Measurements from ENCODE around the gene TAF4.
"Not testable (repeated sequence)": the region's sequence is repeated elsewhere in the genome, so short reads cannot be mapped to it uniquely, and the experiment has no call there.

The TAF4 gene

GRCh38 chr20:62056377-62056776, 9.3 kb downstream of the TAF4 start:
- Histone ChIP-seq H3K4me1 (ENCODE audit: control insufficient read depth, insufficient read depth, low read length, unreplicated experiment) (no peaks in the 10 kb centered on the region), H2AFZ (ENCODE audit: low read length, unreplicated experiment) (no peak overlapping the region), H3K27ac (ENCODE audit: low read depth, low read length) (no peak overlapping the region), H3K36me3 (ENCODE audit: insufficient read depth, low read length) (no peaks in the 10 kb centered on the region), H3K4me3 (ENCODE audit: low read depth, low read length) (no peak overlapping the region), H3K79me2 (ENCODE audit: control insufficient read depth, insufficient read depth, low read length, unreplicated experiment) (peaks cover 45% of the 10 kb centered on the region), H3K27me3 (ENCODE audit: insufficient read depth, low read length) (no peaks in the 10 kb centered on the region)

- not testable (repeated sequence) for H3K27ac ChIP-seq (ENCODE audit: low read depth, low read length); H3K36me3 ChIP-seq (ENCODE audit: insufficient read depth, low read length); H3K4me3 ChIP-seq (ENCODE audit: low read depth, low read length); H2AFZ ChIP-seq (ENCODE audit: low read length, unreplicated experiment); H3K27me3 ChIP-seq (ENCODE audit: insufficient read depth, low read length); H3K4me1 ChIP-seq (ENCODE audit: control insufficient read depth, insufficient read depth, low read length, unreplicated experiment)
- peaks cover 42% of the 10 kb centered on the region for H3K79me2 ChIP-seq (ENCODE audit: control insufficient read depth, insufficient read depth, low read length, unreplicated experiment)
Observed at GRCh38 chr20:62055862-62056115, 9.9 kb downstream of the TAF4 start.

GRCh38 chr20:62055106-62055861, 10.4 kb downstream of the TAF4 start:
- no peaks in the 10 kb centered on the region for H3K4me1 ChIP-seq (ENCODE audit: control insufficient read depth, insufficient read depth, low read length, unreplicated experiment)
- H3K27ac ChIP-seq (ENCODE audit: low read depth, low read length) = no peak overlapping the region
- H3K36me3 ChIP-seq (ENCODE audit: insufficient read depth, low read length) = no peaks in the 10 kb centered on the region
- H2AFZ ChIP-seq (ENCODE audit: low read length, unreplicated experiment) = no peak overlapping the region
- no peak overlapping the region for H3K4me3 ChIP-seq (ENCODE audit: low read depth, low read length)
- no peaks in the 10 kb centered on the region for H3K27me3 ChIP-seq (ENCODE audit: insufficient read depth, low read length)
- peaks cover 40% of the 10 kb centered on the region for H3K79me2 ChIP-seq (ENCODE audit: control insufficient read depth, insufficient read depth, low read length, unreplicated experiment)

GRCh38 chr20:62054451-62054953, 11.2 kb downstream of the TAF4 start:
- H3K4me1 ChIP-seq (ENCODE audit: control insufficient read depth, insufficient read depth, low read length, unreplicated experiment) = no peaks in the 10 kb centered on the region
- no peaks in the 10 kb centered on the region for H3K36me3 ChIP-seq (ENCODE audit: insufficient read depth, low read length)
- no peak overlapping the region for H2AFZ ChIP-seq (ENCODE audit: low read length, unreplicated experiment)
- H3K27me3 ChIP-seq (ENCODE audit: insufficient read depth, low read length) = no peaks in the 10 kb centered on the region
- no peak overlapping the region for H3K27ac ChIP-seq (ENCODE audit: low read depth, low read length)
- H3K79me2 ChIP-seq (ENCODE audit: control insufficient read depth, insufficient read depth, low read length, unreplicated experiment) = peaks cover 35% of the 10 kb centered on the region
- no peak overlapping the region for H3K4me3 ChIP-seq (ENCODE audit: low read depth, low read length)

GRCh38 chr20:62053465-62054196, 12.1 kb downstream of the TAF4 start:
- no peak overlapping the region for H2AFZ ChIP-seq (ENCODE audit: low read length, unreplicated experiment)
- no peaks in the 10 kb centered on the region for H3K4me1 ChIP-seq (ENCODE audit: control insufficient read depth, insufficient read depth, low read length, unreplicated experiment)
- no peak overlapping the region for H3K4me3 ChIP-seq (ENCODE audit: low read depth, low read length)
- no peaks in the 10 kb centered on the region for H3K27me3 ChIP-seq (ENCODE audit: insufficient read depth, low read length)
- H3K27ac ChIP-seq (ENCODE audit: low read depth, low read length) = no peak overlapping the region
- H3K79me2 ChIP-seq (ENCODE audit: control insufficient read depth, insufficient read depth, low read length, unreplicated experiment) = peaks cover 34% of the 10 kb centered on the region
- H3K36me3 ChIP-seq (ENCODE audit: insufficient read depth, low read length) = no peaks in the 10 kb centered on the region

GRCh38 chr20:62052842-62053464, 12.7 kb downstream of the TAF4 start:
- H3K27me3 ChIP-seq (ENCODE audit: insufficient read depth, low read length) = no peaks in the 10 kb centered on the region
- no peak overlapping the region for H2AFZ ChIP-seq (ENCODE audit: low read length, unreplicated experiment)
- H3K27ac ChIP-seq (ENCODE audit: low read depth, low read length) = no peak overlapping the region
- H3K79me2 ChIP-seq (ENCODE audit: control insufficient read depth, insufficient read depth, low read length, unreplicated experiment) = peaks cover 35% of the 10 kb centered on the region
- H3K4me1 ChIP-seq (ENCODE audit: control insufficient read depth, insufficient read depth, low read length, unreplicated experiment) = no peaks in the 10 kb centered on the region
- H3K36me3 ChIP-seq (ENCODE audit: insufficient read depth, low read length) = no peaks in the 10 kb centered on the region
- H3K4me3 ChIP-seq (ENCODE audit: low read depth, low read length) = no peak overlapping the region

GRCh38 chr20:62052336-62052841, 13.3 kb downstream of the TAF4 start:
- no peak overlapping the region for H3K4me3 ChIP-seq (ENCODE audit: low read depth, low read length)
- no peaks in the 10 kb centered on the region for H3K4me1 ChIP-seq (ENCODE audit: control insufficient read depth, insufficient read depth, low read length, unreplicated experiment)
- H3K79me2 ChIP-seq (ENCODE audit: control insufficient read depth, insufficient read depth, low read length, unreplicated experiment) = peaks cover 41% of the 10 kb centered on the region
- H3K36me3 ChIP-seq (ENCODE audit: insufficient read depth, low read length) = no peaks in the 10 kb centered on the region
- H3K27ac ChIP-seq (ENCODE audit: low read depth, low read length) = no peak overlapping the region
- no peak overlapping the region for H2AFZ ChIP-seq (ENCODE audit: low read length, unreplicated experiment)
- H3K27me3 ChIP-seq (ENCODE audit: insufficient read depth, low read length) = no peaks in the 10 kb centered on the region

GRCh38 chr20:62051546-62052255, 14.0 kb downstream of the TAF4 start:
- Histone ChIP-seq H2AFZ (ENCODE audit: low read length, unreplicated experiment) (no peak overlapping the region), H3K27me3 (ENCODE audit: insufficient read depth, low read length) (no peaks in the 10 kb centered on the region), H3K79me2 (ENCODE audit: control insufficient read depth, insufficient read depth, low read length, unreplicated experiment) (peaks cover 34% of the 10 kb centered on the region), H3K4me1 (ENCODE audit: control insufficient read depth, insufficient read depth, low read length, unreplicated experiment) (no peaks in the 10 kb centered on the region), H3K4me3 (ENCODE audit: low read depth, low read length) (no peak overlapping the region), H3K36me3 (ENCODE audit: insufficient read depth, low read length) (no peaks in the 10 kb centered on the region), H3K27ac (ENCODE audit: low read depth, low read length) (no peak overlapping the region)

GRCh38 chr20:62051144-62051543, 14.5 kb downstream of the TAF4 start:
- Histone ChIP-seq H3K4me1 (ENCODE audit: control insufficient read depth, insufficient read depth, low read length, unreplicated experiment) (no peaks in the 10 kb centered on the region), H3K27me3 (ENCODE audit: insufficient read depth, low read length) (no peaks in the 10 kb centered on the region), H2AFZ (ENCODE audit: low read length, unreplicated experiment) (no peak overlapping the region), H3K36me3 (ENCODE audit: insufficient read depth, low read length) (no peaks in the 10 kb centered on the region), H3K4me3 (ENCODE audit: low read depth, low read length) (no peak overlapping the region), H3K79me2 (ENCODE audit: control insufficient read depth, insufficient read depth, low read length, unreplicated experiment) (peaks cover 34% of the 10 kb centered on the region), H3K27ac (ENCODE audit: low read depth, low read length) (no peak overlapping the region)

Measured in ACC112 (cell line).